Stimulated activated CD4-positive, alpha-beta T cell treated with anti-CD3 and anti-CD28 coated beads, Interleukin-12 subunit alpha, Interleukin-12 subunit beta, amount 100 ng/mL, for 24 hours (primary cell): ENCODE measurements around the gene KIF5A.

Experiments used
- DNase-seq, 2 experiments: peaks; one replicate each; pipeline ENCODE4 v3.0.0-alpha.2; 2020; ENCODE audit warnings: low read depth in 2 of 2

Gene KIF5A

GRCh38 chr12:57520053-57520818 lies 29.6 kb upstream of the KIF5A start, which contains the start of gene DDIT3:
Gene DDIT3, minus strand, starts transcription at chr12:57520514. Its CDS starts 3,108 bp downstream, at chr12:57517406.
- peak; percentile 99 for DNase-seq

- DNase-seq = no peak
These were observed 28.3 kb upstream of the KIF5A start for GRCh38 chr12:57521525-57522010.

- DNase-seq = peak; percentile 76 to 80
These were observed 27.6 kb upstream of the KIF5A start, which contains the start of gene MBD6 for GRCh38 chr12:57522011-57522886. Gene MBD6, plus strand, starts transcription at chr12:57522824. Its CDS starts 1,480 bp downstream, at chr12:57524304.

GRCh38 chr12:57522887-57523705 lies 26.7 kb upstream of the KIF5A start:
- DNase-seq = peak in 1 of 2 experiments; percentile 18

GRCh38 chr12:57523706-57524614 lies 25.9 kb upstream of the KIF5A start:
- no peak for DNase-seq

- no peak for DNase-seq
These were observed 24.8 kb upstream of the KIF5A start for GRCh38 chr12:57524814-57525614.

GRCh38 chr12:57525615-57526383 lies 24.0 kb upstream of the KIF5A start:
- no peak for DNase-seq

- DNase-seq = no peak
These were observed 23.2 kb upstream of the KIF5A start for GRCh38 chr12:57526477-57527126.

- no peak for DNase-seq
These were observed 22.7 kb upstream of the KIF5A start for GRCh38 chr12:57527184-57527583.

GRCh38 chr12:57528176-57528575 lies 21.7 kb upstream of the KIF5A start:
- DNase-seq = no peak

GRCh38 chr12:57528831-57529555 lies 20.9 kb upstream of the KIF5A start:
- no peak for DNase-seq

GRCh38 chr12:57529831-57530230 lies 20.0 kb upstream of the KIF5A start:
- no peak for DNase-seq

GRCh38 chr12:57530396-57531142 lies 19.3 kb upstream of the KIF5A start:
- no peak for DNase-seq

GRCh38 chr12:57531836-57532235 lies 18.0 kb upstream of the KIF5A start:
- no peak for DNase-seq

GRCh38 chr12:57533108-57533507 lies 16.7 kb upstream of the KIF5A start:
- no peak for DNase-seq

- no peak for DNase-seq
These were observed 15.6 kb upstream of the KIF5A start for GRCh38 chr12:57534250-57534649.

- no peak for DNase-seq
These were observed 14.8 kb upstream of the KIF5A start for GRCh38 chr12:57534991-57535543.
